Activated T-cell treated with anti-CD3 and anti-CD28 coated beads, Interleukin-2, amount 50 U/mL, for 4 hours (primary cell): Measurements from ENCODE around the gene GSG1. TPM values are rescaled to one million over a fixed set of nuclear protein-coding genes. Genes with fewer than 3 reads are reported as not detected.
"Not testable (repeated sequence)": the region's sequence is repeated elsewhere in the genome, so short reads cannot be mapped to it uniquely, and the experiment has no call there.

ENCODE experiments used
- ATAC-seq, 2 donors: fragments of 200-7000 bp; cut with Tn5 transposase; one replicate each; pipeline ENCODE4 v1.10.0; 2021
- DNase-seq: peaks from one replicate; pipeline ENCODE4 v3.0.0-alpha.2; 2020
- H3K27me3 Mint-ChIP-seq: one replicate; pipeline ENCODE4 v1.8.0; 2021; ENCODE audit warnings: low read depth, mixed read lengths
- H3K36me3 Mint-ChIP-seq: one replicate; pipeline ENCODE4 v1.8.0; 2022; ENCODE audit warnings: mixed read lengths; ENCODE audit not compliant: insufficient read depth
- H3K4me1 Mint-ChIP-seq: one replicate; pipeline ENCODE4 v1.8.0; 2021; ENCODE audit warnings: low read depth, mixed read lengths
- H3K4me3 Mint-ChIP-seq: one replicate; pipeline ENCODE4 v1.8.0; 2021; ENCODE audit warnings: mild to moderate bottlenecking, moderate library complexity, mixed read lengths
- H3K9me3 Mint-ChIP-seq: one replicate; pipeline ENCODE4 v1.8.0; 2021; ENCODE audit warnings: mixed read lengths
- total RNA-seq, 3 donors: library from RNA; stranded (reverse); gene quantifications; one replicate each; pipeline ENCODE4 v1.2.1, GENCODE V29; 2021

GSG1 gene
- total RNA-seq, 3 donors from 2014 or later = not detected

DNA sequence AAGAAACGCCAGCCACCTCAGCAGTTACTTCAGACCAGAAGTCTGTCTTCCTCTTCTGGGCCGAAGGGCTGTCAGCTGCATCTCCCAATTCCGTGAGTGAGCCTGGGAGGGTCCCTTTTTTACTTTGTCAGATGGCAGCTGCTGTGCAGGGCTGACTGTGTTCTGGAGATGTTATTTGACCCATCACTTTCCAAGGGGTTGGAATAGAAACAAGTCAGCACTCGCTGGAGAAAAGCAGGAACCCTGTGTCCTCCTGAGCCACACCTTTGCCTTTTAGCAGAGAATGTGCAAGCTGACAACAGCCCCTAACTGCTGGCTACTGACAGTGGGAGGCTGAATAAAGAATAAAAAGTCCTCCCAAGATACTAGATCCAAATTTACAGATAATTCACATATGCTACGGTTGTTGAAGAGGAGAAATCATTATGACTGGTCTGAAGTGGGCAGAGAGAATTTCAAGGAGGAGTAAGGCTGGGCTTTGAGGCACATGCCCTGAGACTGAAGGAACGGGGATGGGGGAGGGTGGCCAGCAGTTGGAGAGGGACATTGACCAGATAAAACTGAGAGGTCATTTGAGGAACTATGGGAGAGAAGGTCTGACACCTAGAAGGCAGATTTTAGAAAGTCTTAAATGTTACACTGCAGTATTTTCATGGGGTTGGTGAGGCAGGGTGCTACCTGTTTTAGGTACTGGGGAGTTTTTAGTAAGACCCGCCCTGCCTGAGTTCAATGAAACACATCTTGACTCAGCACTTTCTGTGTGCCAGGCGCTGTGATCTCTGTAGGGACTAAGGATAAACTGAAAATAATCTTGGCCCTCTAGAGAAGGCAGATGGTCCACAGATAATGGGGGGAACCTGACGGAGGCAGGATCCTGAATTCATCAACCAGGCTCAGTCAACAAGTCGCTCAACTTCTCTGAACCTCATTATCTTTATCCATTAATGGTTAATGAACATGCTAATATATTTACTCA is 31.9 kb downstream of the GSG1 start:
- H3K36me3 Mint-ChIP-seq = peaks cover 39% of the 10 kb centered on the region
- DNase-seq (no peak), ATAC-seq (no peak)
- H3K4me1 Mint-ChIP-seq = no peaks in the 10 kb centered on the region
- H3K9me3 Mint-ChIP-seq = no peaks in the 10 kb centered on the region
- no peak overlapping the region for H3K4me3 Mint-ChIP-seq
- H3K27me3 Mint-ChIP-seq = no peaks in the 10 kb centered on the region

DNA sequence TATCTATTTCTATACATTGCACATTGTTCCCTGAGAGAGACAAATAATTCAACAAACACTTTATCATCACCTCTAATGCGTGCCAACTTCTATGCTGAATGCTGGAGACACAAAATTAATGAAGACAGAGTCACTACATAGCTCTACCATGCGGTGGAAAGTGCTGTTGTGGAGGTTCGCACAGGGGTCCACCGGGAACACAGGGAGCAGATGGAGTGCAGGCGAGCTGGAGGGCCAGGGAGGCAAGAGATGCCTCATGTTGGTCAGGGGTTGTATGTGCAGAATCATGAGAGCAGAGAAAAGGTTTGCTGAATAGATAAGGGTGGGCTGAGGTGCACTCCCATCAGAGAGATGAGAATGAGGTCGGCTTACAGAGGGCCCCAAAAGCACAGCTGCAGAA is 34.1 kb downstream of the GSG1 start:
- H3K36me3 Mint-ChIP-seq = peaks cover 34% of the 10 kb centered on the region
- H3K9me3 Mint-ChIP-seq = no peaks in the 10 kb centered on the region
- H3K27me3 Mint-ChIP-seq = no peaks in the 10 kb centered on the region
- no peak for DNase-seq
- ATAC-seq = no peak
- H3K4me1 Mint-ChIP-seq = no peaks in the 10 kb centered on the region
- no peak overlapping the region for H3K4me3 Mint-ChIP-seq

DNA sequence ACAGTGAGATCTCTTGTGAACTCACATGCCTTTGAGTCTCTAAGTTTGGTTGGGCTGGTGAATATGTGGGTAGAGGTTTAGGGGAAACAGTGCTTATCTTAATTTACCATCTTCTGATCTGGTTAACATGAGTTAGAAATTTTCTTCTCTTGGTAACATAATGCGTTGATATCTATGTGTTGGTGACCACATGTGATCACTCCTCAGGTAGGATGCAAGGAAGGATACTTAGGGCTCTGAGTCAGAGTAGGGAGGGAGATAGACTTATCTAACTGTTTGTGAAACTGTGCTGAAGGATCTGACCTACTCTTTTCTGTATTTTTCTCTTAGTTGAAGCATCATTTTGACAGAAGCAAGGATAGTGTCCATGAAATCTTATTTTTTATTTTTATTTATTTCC is 36.1 kb downstream of the GSG1 start:
- peaks cover 23% of the 10 kb centered on the region for H3K36me3 Mint-ChIP-seq
- peak in 1 of 2 donors; percentile 37 for ATAC-seq
- H3K4me3 Mint-ChIP-seq = no peak overlapping the region
- H3K9me3 Mint-ChIP-seq = no peaks in the 10 kb centered on the region
- H3K27me3 Mint-ChIP-seq = no peaks in the 10 kb centered on the region
- no peaks in the 10 kb centered on the region for H3K4me1 Mint-ChIP-seq
- no peak for DNase-seq

DNA sequence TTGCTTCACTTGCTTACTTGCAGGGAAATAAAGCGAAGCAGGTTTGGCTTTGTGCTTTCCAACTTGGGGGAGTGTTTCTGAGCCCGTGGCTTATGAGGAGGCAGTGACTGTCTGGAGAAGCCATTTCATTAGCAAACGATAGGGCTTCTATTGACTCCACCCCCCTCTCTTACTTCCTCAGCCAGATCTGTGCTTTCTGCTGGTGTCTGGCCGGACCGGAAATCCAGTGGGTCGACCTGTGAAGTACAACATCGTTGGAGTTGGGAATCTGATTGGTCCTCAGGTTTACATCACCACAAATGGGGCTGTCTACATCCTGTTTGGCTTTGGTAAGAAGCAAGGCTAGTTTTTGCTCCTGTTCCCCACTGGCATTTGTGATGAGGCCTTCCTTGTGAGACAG is 37.0 kb downstream of the GSG1 start:
- no peak for DNase-seq
- peaks cover 27% of the 10 kb centered on the region for H3K36me3 Mint-ChIP-seq
- no peaks in the 10 kb centered on the region for H3K4me1 Mint-ChIP-seq
- no peaks in the 10 kb centered on the region for H3K27me3 Mint-ChIP-seq
- no peaks in the 10 kb centered on the region for H3K9me3 Mint-ChIP-seq
- no peak for ATAC-seq
- no peak overlapping the region for H3K4me3 Mint-ChIP-seq

DNA sequence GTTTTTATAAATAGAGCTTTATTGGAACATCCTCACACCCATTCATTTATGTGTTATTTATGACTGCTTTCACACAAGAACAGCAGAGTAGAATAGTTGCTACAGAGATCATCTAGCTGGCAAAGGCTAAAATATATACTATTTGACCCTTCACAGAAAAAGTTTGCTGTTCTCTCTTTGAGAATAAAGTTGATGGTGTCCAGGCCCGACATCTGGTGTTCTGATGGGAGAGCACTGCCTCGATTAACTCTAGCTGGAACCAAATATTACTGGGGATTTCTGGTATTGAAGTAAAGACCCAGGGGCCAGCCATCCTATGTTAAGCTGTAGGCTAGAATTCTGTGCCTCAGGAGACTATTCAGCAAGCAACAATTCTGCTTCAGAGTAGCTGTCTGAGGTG is 37.5 kb downstream of the GSG1 start:
- DNase-seq (no peak), ATAC-seq (no peak)
- no peaks in the 10 kb centered on the region for H3K9me3 Mint-ChIP-seq
- H3K4me3 Mint-ChIP-seq = no peak overlapping the region
- no peaks in the 10 kb centered on the region for H3K27me3 Mint-ChIP-seq
- H3K36me3 Mint-ChIP-seq = peaks cover 27% of the 10 kb centered on the region
- no peaks in the 10 kb centered on the region for H3K4me1 Mint-ChIP-seq

DNA sequence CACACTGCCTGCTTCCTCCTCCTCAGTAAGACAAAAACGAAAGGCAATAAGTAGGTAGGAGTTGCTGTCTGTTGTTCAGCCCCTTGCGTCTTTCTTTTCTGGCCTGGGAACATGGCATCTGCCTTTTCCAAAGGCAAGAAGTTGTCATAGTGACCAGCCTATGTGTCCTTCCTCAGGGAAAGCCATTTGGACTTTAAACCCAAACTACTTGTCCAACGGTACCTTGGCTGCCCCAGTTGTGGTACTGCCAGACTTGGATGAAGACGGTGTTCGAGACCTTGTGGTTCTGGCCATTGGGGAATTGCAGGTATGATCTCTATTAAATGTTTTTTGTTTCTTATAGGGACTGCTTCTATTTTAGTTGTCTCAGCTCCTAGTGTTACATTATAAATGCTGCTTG is 40.8 kb downstream of the GSG1 start:
- H3K9me3 Mint-ChIP-seq = no peaks in the 10 kb centered on the region
- no peak for DNase-seq
- H3K36me3 Mint-ChIP-seq = peaks cover 30% of the 10 kb centered on the region
- H3K4me1 Mint-ChIP-seq = no peaks in the 10 kb centered on the region
- ATAC-seq = no peak
- no peaks in the 10 kb centered on the region for H3K27me3 Mint-ChIP-seq
- H3K4me3 Mint-ChIP-seq = no peak overlapping the region

DNA sequence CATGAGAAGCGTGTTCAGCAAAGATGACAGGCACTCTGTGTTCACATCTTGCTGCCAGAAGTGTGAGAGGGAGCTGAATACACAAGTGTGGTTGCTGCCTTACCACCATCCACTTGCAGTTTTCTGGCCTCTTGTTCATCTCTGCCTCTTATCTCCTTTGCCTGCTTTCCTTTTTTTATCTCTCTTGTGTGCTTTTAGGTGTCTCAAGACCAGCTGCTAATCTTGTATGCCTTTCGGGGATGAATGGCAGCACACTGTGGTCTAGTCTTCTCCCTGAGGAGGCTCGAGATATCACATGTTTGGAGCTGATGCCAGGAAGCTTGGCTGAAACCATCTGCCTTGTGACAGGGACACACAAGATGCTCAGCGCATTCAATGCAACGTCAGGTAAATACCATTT is 42.1 kb downstream of the GSG1 start:
- ATAC-seq (no peak), DNase-seq (no peak)
- no peaks in the 10 kb centered on the region for H3K27me3 Mint-ChIP-seq
- H3K4me3 Mint-ChIP-seq = no peak overlapping the region
- H3K36me3 Mint-ChIP-seq = peaks cover 29% of the 10 kb centered on the region
- no peaks in the 10 kb centered on the region for H3K4me1 Mint-ChIP-seq
- H3K9me3 Mint-ChIP-seq = no peaks in the 10 kb centered on the region

DNA sequence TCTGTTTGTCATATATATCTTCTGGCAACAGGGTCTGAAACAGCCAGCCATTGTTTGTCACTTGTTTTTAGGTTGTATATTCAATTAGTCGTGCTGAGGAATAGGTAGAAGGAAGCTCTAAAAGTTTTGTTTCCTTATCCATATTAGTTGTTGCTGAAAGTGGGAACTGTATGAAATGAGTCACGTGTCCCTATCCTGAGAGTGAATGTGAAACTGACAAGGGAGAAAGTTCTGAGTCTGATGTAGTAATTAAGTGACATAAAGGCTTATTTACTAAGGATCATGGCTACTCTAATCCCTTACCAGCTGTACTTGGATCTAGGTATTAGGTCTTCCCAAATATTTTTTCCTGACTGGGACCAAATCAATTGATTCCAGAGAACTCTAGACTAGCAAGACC is 42.9 kb downstream of the GSG1 start:
- ATAC-seq (no peak), DNase-seq (no peak)
- H3K4me1 Mint-ChIP-seq = no peaks in the 10 kb centered on the region
- H3K36me3 Mint-ChIP-seq = peaks cover 31% of the 10 kb centered on the region
- H3K4me3 Mint-ChIP-seq = no peak overlapping the region
- H3K9me3 Mint-ChIP-seq = no peaks in the 10 kb centered on the region
- no peaks in the 10 kb centered on the region for H3K27me3 Mint-ChIP-seq

DNA sequence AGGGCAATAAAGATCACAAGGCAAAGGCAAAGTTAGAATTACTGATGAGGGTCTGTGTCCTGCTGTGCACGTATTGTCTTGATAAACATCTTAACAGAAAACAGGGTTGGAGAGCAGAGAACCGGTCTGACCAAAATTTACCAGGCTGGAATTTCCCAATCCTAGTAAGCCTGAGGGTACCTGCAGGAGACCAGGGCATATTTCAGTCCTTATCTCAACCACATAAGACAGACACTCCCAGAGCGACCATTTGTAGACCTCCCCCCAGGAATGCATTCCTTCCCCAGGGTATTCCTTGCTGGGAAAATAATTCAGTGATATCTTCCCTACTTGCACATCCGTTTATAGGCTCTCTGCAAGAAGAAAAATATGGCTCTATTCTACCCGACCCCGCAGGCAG is 49.9 kb downstream of the GSG1 start:
- DNase-seq, H3K4me3 Mint-ChIP-seq, H3K4me1 Mint-ChIP-seq, H3K27me3 Mint-ChIP-seq, ATAC-seq: not testable (repeated sequence)
- Mint-ChIP-seq H3K9me3 (peaks cover 10% of the 10 kb centered on the region), H3K36me3 (peaks cover 14% of the 10 kb centered on the region)

DNA sequence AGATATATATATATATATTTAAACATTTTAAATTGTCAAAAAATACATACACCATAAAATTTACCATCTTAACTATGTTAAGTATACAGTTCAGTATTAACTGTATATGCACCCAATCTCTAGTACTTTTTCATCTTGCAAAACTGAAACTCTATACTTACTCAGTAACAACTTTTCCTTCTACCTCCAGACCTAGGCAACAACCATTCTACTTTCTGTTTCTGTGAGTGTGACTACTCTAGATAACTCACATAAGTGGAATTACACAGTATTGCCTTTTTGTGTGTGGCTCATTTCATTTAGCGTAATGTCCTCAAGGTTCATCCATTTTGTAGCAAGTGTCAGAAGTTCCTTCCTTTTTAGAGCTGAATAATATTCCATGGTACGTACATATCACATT is 51.0 kb downstream of the GSG1 start:
- peaks cover 10% of the 10 kb centered on the region for H3K9me3 Mint-ChIP-seq
- peaks cover 7% of the 10 kb centered on the region for H3K36me3 Mint-ChIP-seq
- peaks cover 3% of the 10 kb centered on the region for H3K4me1 Mint-ChIP-seq
- DNase-seq (no peak), ATAC-seq (peak; percentile 82 to 91)
- no peak overlapping the region for H3K4me3 Mint-ChIP-seq
- no peaks in the 10 kb centered on the region for H3K27me3 Mint-ChIP-seq

DNA sequence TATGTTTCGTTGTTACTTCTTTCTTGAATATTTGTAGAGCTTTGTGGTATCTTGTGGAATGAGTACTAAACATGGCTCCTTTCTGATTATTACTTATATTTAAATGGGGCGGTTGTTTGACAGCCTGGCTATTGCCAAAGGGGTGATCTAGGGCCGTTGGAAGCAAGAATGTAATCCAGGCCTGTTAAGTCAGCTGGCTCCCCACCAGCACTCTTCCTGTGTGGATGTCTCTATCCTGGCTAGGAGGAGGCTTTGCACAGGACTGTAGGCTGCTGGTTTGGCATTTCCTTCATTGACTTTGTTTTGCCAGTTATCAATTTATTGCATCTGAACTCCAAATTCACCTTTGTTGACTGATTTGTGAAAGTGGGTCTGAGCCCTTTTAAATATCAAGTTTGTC is 53.7 kb downstream of the GSG1 start:
- Mint-ChIP-seq H3K9me3 (peaks cover 10% of the 10 kb centered on the region), H3K36me3 (peaks cover 2% of the 10 kb centered on the region), H3K4me3 (no peak overlapping the region), H3K27me3 (no peaks in the 10 kb centered on the region), H3K4me1 (peaks cover 10% of the 10 kb centered on the region)
- ATAC-seq (no peak), DNase-seq (no peak)

DNA sequence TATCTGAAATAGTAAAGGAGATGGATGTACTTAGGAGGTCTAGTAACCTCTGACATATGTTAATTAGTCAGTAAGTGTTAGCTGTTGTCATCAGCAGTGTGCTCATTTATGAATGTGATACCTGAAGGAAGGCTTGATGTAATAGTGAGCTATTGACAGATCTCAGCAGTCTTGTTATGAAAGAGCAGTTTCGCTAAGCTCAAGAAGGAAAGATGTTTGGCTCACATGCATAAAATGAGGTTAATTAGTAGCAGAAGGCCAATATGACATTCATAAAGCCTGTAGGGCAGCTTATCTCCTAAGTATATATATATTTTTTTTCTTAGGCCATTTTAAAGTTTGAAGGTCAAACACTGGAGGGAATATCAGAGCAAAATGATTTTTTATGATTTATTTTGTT is 56.5 kb downstream of the GSG1 start:
- Mint-ChIP-seq H3K4me1 (peaks cover 7% of the 10 kb centered on the region), H3K9me3 (no peaks in the 10 kb centered on the region), H3K4me3 (no peak overlapping the region), H3K27me3 (no peaks in the 10 kb centered on the region), H3K36me3 (no peaks in the 10 kb centered on the region)
- no peak for DNase-seq
- ATAC-seq = peak; percentile 52 to 67

DNA sequence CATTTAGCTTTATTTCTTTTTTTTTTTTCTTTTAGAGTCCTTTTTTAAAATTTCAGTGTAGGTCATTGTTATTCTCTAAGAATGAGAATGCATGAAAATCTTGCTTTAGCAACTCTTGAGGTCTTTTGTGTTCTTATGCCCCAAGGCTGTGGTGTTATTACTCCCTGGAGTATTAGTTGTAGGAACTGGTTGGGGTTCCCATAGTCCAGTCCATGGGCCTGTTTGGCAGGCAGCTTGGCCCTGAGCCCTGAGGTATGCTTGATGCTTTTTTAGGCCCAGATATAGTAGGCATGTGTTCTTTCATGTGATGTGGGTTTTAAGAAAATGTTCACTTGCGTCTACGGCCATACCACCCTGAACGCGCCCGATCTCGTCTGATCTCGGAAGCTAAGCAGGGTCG is 57.7 kb downstream of the GSG1 start:
- Mint-ChIP-seq H3K4me1 (peaks cover 7% of the 10 kb centered on the region), H3K36me3 (no peaks in the 10 kb centered on the region), H3K9me3 (no peaks in the 10 kb centered on the region), H3K4me3 (peak overlapping the region; percentile 40), H3K27me3 (no peaks in the 10 kb centered on the region)
- DNase-seq (no peak), ATAC-seq (no peak)

DNA sequence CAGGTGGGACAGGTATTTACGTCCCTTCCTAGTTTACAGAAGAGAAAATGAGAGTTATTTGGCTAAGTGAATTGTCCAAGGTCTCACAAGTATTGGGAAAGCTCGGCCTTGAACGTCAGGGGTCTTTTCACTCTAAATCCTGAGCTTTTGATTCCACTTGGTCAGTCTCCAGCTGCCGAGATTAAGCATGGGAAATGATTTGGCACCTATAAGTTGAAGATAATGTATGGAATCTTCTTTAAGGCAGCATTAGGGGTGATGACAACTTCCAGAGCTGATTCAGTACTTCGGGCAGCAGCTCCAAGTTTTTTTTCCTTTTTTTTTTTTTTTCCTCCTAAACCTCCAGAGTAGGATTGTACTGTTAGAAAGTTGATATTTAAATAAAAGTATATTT is 58.6 kb downstream of the GSG1 start:
- Mint-ChIP-seq H3K9me3 (no peaks in the 10 kb centered on the region), H3K27me3 (no peaks in the 10 kb centered on the region), H3K36me3 (no peaks in the 10 kb centered on the region), H3K4me3 (peak overlapping the region; percentile 84), H3K4me1 (peaks cover 7% of the 10 kb centered on the region)
- DNase-seq (no peak), ATAC-seq (no peak)
